GM18520 (cell line): ENCODE data around the gene S100A7A.
"Not testable (repeated sequence)": the region's sequence is repeated elsewhere in the genome, so short reads cannot be mapped to it uniquely, and the experiment has no call there.

Source experiments
- ATAC-seq: cut with Tn5 transposase; IDR thresholded peaks from one replicate; pipeline ENCODE4 v1.9.1; 2021; ENCODE audit not compliant: unreplicated experiment

Gene S100A7A

GRCh38 chr1:153422450-153423068 lies 6.2 kb downstream of the S100A7A start:
- no peak for ATAC-seq

GRCh38 chr1:153426809-153427208 lies 10.5 kb downstream of the S100A7A start:
- no peak for ATAC-seq

- no peak for ATAC-seq
Observed at GRCh38 chr1:153428073-153428638, 11.8 kb downstream of the S100A7A start.

- no peak for ATAC-seq
Observed at GRCh38 chr1:153428791-153429190, 12.5 kb downstream of the S100A7A start.

GRCh38 chr1:153429266-153430165 lies 13.2 kb downstream of the S100A7A start:
- no peak for ATAC-seq

GRCh38 chr1:153430166-153430553 lies 13.8 kb downstream of the S100A7A start:
- ATAC-seq, result no peak

GRCh38 chr1:153430561-153430960 lies 14.2 kb downstream of the S100A7A start:
- no peak for ATAC-seq

GRCh38 chr1:153431002-153431401 lies 14.7 kb downstream of the S100A7A start:
- no peak for ATAC-seq

- ATAC-seq, result no peak
Observed at GRCh38 chr1:153431427-153431826, 15.1 kb downstream of the S100A7A start.

GRCh38 chr1:153431928-153432327 lies 15.6 kb downstream of the S100A7A start:
- ATAC-seq, result no peak

GRCh38 chr1:153432874-153433681 lies 16.8 kb downstream of the S100A7A start:
- ATAC-seq, result no peak

- ATAC-seq, result no peak
Observed at GRCh38 chr1:153434746-153435455, 18.6 kb downstream of the S100A7A start.

GRCh38 chr1:153437236-153437635 lies 20.9 kb downstream of the S100A7A start:
- no peak for ATAC-seq

GRCh38 chr1:153438599-153438998 lies 22.3 kb downstream of the S100A7A start:
- ATAC-seq, result no peak

- no peak for ATAC-seq
Observed at GRCh38 chr1:153439273-153439672, 23.0 kb downstream of the S100A7A start.

- ATAC-seq, result no peak
Observed at GRCh38 chr1:153441238-153441755, 25.0 kb downstream of the S100A7A start.

GRCh38 chr1:153443486-153443885 lies 27.2 kb downstream of the S100A7A start:
- ATAC-seq, result no peak

GRCh38 chr1:153444078-153444477 lies 27.8 kb downstream of the S100A7A start:
- ATAC-seq, result no peak

- ATAC-seq, result no peak
Observed at GRCh38 chr1:153447498-153448170, 31.3 kb downstream of the S100A7A start.

- not testable (repeated sequence) for ATAC-seq
Observed at GRCh38 chr1:153448851-153449250, 32.5 kb downstream of the S100A7A start.
